NT2/D1 (cell line): ENCODE data around the gene JMJD7.

Experiments used
- SUZ12 ChIP-seq: IDR thresholded peaks from 2 replicates; pipeline ENCODE4 v1.6.1; 2011; ENCODE audit not compliant: insufficient read length, insufficient read depth; ENCODE audit errors: extremely low read depth
- YY1 ChIP-seq: IDR thresholded peaks from 2 replicates; pipeline ENCODE4 v1.6.1; 2011; ENCODE audit not compliant: insufficient read length, insufficient read depth
- ZNF274 ChIP-seq: IDR thresholded peaks from 2 replicates; pipeline ENCODE4 v1.6.1; 2011; ENCODE audit warnings: mild to moderate bottlenecking, low read depth, low read length

- TF ChIP-seq YY1 (no peak), SUZ12 (no peak), ZNF274 (no peak)
Observed at GRCh38 chr15:41801185-41801584, 26.7 kb upstream of the JMJD7 start.
